H1 (cell line): ENCODE results near the gene CUEDC2. TPM values are rescaled to one million over a fixed set of nuclear protein-coding genes. Genes with fewer than 3 reads are reported as not detected.
A peak's percentile ranks its signal among the peaks of the same experiment; 100 is the strongest.

Experiments used
- CTCF ChIA-PET: fragments of 300-600 bp; sonication (Branson Sonifier 250); formaldehyde crosslinking; loops from one replicate; lab custom pipeline; 2021; ENCODE audit not compliant: partially characterized antibody; lab: Charles Lee
- POLR2A ChIA-PET: fragments of 300-600 bp; sonication (Branson Sonifier 250); formaldehyde crosslinking; loops from one replicate; lab custom pipeline; 2021; ENCODE audit warnings: inconsistent platforms; ENCODE audit not compliant: partially characterized antibody; lab: Charles Lee
- DNase-seq, 2 experiments: peaks; one replicate each; pipeline versions ENCODE4 v3.0.0 to v3.0.0-alpha.2; 2010 to 2022; ENCODE audit warnings: low spot score in 2 of 2, low read depth in 1 of 2, mixed read lengths in 1 of 2
- FAIRE-seq: peaks from 2 replicates; lab custom pipeline; 2011; peaks lifted over from hg19 to GRCh38; lab: Jason Lieb, UNC
- H2AFZ ChIP-seq: 2 replicates; pipeline ENCODE4 v1.8.1; 2012; ENCODE audit warnings: low read length, inconsistent platforms
- H2AK5ac ChIP-seq: 2 replicates; pipeline ENCODE4 v1.6.1; 2013; ENCODE audit warnings: low read depth, low read length
- H2BK120ac ChIP-seq: replicated peaks from 2 replicates; pipeline ENCODE3; 2013; ENCODE audit warnings: low read depth, low read length, inconsistent platforms
- H2BK12ac ChIP-seq: 2 replicates; pipeline ENCODE4 v1.6.1; 2013; ENCODE audit warnings: low read depth, low read length
- H2BK15ac ChIP-seq: 2 replicates; pipeline ENCODE4 v1.6.1; 2013; ENCODE audit warnings: low read length
- H2BK20ac ChIP-seq: 2 replicates; pipeline ENCODE4 v1.6.1; 2013; ENCODE audit warnings: low read length
- H2BK5ac ChIP-seq: 2 replicates; pipeline ENCODE4 v1.6.1; 2013; ENCODE audit warnings: low read depth, low read length
- H3K14ac ChIP-seq: 2 replicates; pipeline ENCODE4 v1.6.1; 2013; ENCODE audit warnings: inconsistent platforms; ENCODE audit not compliant: insufficient read length
- H3K18ac ChIP-seq: 2 replicates; pipeline ENCODE4 v1.6.1; 2013; ENCODE audit warnings: low read length; ENCODE audit errors: extremely low read depth
- H3K23ac ChIP-seq: 2 replicates; pipeline ENCODE4 v1.6.1; 2013; ENCODE audit warnings: inconsistent platforms; ENCODE audit not compliant: insufficient read length
- H3K23me2 ChIP-seq: 2 replicates; pipeline ENCODE4 v1.6.1; 2013; ENCODE audit warnings: low read depth, low read length
- H3K27ac ChIP-seq: 2 replicates; pipeline ENCODE4 v1.6.1; 2011; ENCODE audit warnings: low read depth, low read length, inconsistent platforms
- H3K27me3 ChIP-seq, 4 experiments: replicated peaks in 1 of 4; 1 replicate in 1 of 4; 2 replicates in 3 of 4; pipeline versions ENCODE4 v1.6.1 to v1.8.1; 2011 to 2013; ENCODE audit warnings: low read length in 3 of 4, mild to moderate bottlenecking in 3 of 4, inconsistent platforms in 2 of 4, mixed read lengths in 2 of 4, moderate library complexity in 1 of 4; ENCODE audit not compliant: control insufficient read depth in 3 of 4, insufficient read depth in 3 of 4; ENCODE audit errors: extremely low read depth in 1 of 4
- H3K36me3 ChIP-seq, 4 experiments: 2 replicates each; pipeline versions ENCODE4 v1.6.1 to v1.8.1; 2011 to 2013; ENCODE audit warnings: mild to moderate bottlenecking in 4 of 4, low read length in 3 of 4, moderate library complexity in 2 of 4, control low read depth in 1 of 4, inconsistent platforms in 1 of 4; ENCODE audit not compliant: insufficient read depth in 4 of 4, control insufficient read depth in 2 of 4
- H3K4ac ChIP-seq: replicated peaks from 2 replicates; pipeline ENCODE3; 2013; ENCODE audit warnings: low read length, low read depth, mixed read lengths, inconsistent platforms; ENCODE audit not compliant: insufficient read length
- H3K4me1 ChIP-seq, 4 experiments: replicated peaks in 1 of 4; 1 replicate in 1 of 4; 2 replicates in 3 of 4; pipeline versions ENCODE4 v1.6.1 to v1.8.1; 2011 to 2013; ENCODE audit warnings: low read length in 3 of 4, inconsistent platforms in 2 of 4, mixed read lengths in 1 of 4; ENCODE audit not compliant: insufficient read depth in 4 of 4, control insufficient read depth in 3 of 4
- H3K4me2 ChIP-seq, 2 experiments: 2 replicates each; pipeline versions ENCODE4 v1.6.1 to v1.8.1; 2011 to 2013; ENCODE audit warnings: low read depth in 2 of 2, low read length in 2 of 2, control low read depth in 1 of 2, inconsistent platforms in 1 of 2, mild to moderate bottlenecking in 1 of 2; ENCODE audit not compliant: insufficient read depth in 1 of 2
- H3K4me3 ChIP-seq, 4 experiments: fragments of 200-600, 300-600 bp in 1 of 4; sonication (generic), shearing (Covaris generic), sonication (Bioruptor Twin) in 1 of 4; 2 replicates each; pipeline versions ENCODE4 v1.5.1 to v1.8.1; 2011 to 2016; ENCODE audit warnings: low read length in 4 of 4, low read depth in 3 of 4, control low read depth in 2 of 4, inconsistent platforms in 2 of 4, mild to moderate bottlenecking in 2 of 4, mixed read lengths in 1 of 4, moderate library complexity in 1 of 4; ENCODE audit not compliant: insufficient read depth in 2 of 4; ENCODE audit errors: extremely low read depth in 1 of 4
- H3K56ac ChIP-seq: replicated peaks from 2 replicates; pipeline ENCODE3; 2013; ENCODE audit warnings: low read depth, mild to moderate bottlenecking, mixed read lengths, low read length, inconsistent platforms; ENCODE audit not compliant: insufficient read length
- H3K79me1 ChIP-seq: 2 replicates; pipeline ENCODE4 v1.6.1; 2013; ENCODE audit warnings: low read depth, low read length, control low read depth
- H3K79me2 ChIP-seq, 2 experiments: 2 replicates each; pipeline versions ENCODE4 v1.6.1 to v1.8.1; 2012 to 2013; ENCODE audit warnings: low read length in 2 of 2, mild to moderate bottlenecking in 2 of 2, inconsistent platforms in 1 of 2; ENCODE audit not compliant: insufficient read depth in 2 of 2, control insufficient read depth in 1 of 2
- H3K9ac ChIP-seq, 4 experiments: replicated peaks in 1 of 4; 1 replicate in 1 of 4; 2 replicates in 3 of 4; pipeline versions ENCODE4 v1.6.1 to v1.8.1; 2011 to 2013; ENCODE audit warnings: low read depth in 3 of 4, low read length in 3 of 4, control low read depth in 2 of 4, mild to moderate bottlenecking in 2 of 4, moderate library complexity in 2 of 4, inconsistent platforms in 1 of 4; ENCODE audit errors: extremely low read depth in 1 of 4
- H3K9me3 ChIP-seq, 2 experiments: 2 replicates each; pipeline versions ENCODE4 v1.6.1 to v1.8.1; 2012 to 2013; ENCODE audit warnings: mild to moderate bottlenecking in 2 of 2, moderate library complexity in 2 of 2, control low read depth in 1 of 2, inconsistent platforms in 1 of 2, low read depth in 1 of 2, low read length in 1 of 2, mixed read lengths in 1 of 2; ENCODE audit not compliant: insufficient read depth in 2 of 2
- H4K20me1 ChIP-seq, 2 experiments: replicated peaks in 1 of 2; 2 replicates each; pipeline versions ENCODE3 to v1.8.1; 2011 to 2013; ENCODE audit warnings: inconsistent platforms in 2 of 2, low read length in 2 of 2, mild to moderate bottlenecking in 1 of 2; ENCODE audit not compliant: insufficient read depth in 2 of 2, control insufficient read depth in 1 of 2
- H4K5ac ChIP-seq: 2 replicates; pipeline ENCODE4 v1.6.1; 2013; ENCODE audit warnings: low read length, low read depth, mixed read lengths, inconsistent platforms; ENCODE audit not compliant: insufficient read length
- H4K8ac ChIP-seq: 2 replicates; pipeline ENCODE4 v1.8.0; 2013; ENCODE audit warnings: mild to moderate bottlenecking, moderate library complexity, low read length, inconsistent platforms; ENCODE audit not compliant: insufficient read depth; ENCODE audit errors: extremely low read depth
- H4K91ac ChIP-seq: replicated peaks from 2 replicates; pipeline ENCODE3; 2013; ENCODE audit warnings: low read length, mixed read lengths, inconsistent platforms; ENCODE audit not compliant: insufficient read length
- JUND ChIP-seq: IDR thresholded peaks from 2 replicates; pipeline ENCODE4 v1.6.1; 2011; ENCODE audit warnings: mild to moderate bottlenecking, improper control_type of control experiment, low read length
- POLR2AphosphoS5 ChIP-seq: IDR thresholded peaks from 2 replicates; pipeline ENCODE4 v1.6.1; 2011; ENCODE audit warnings: low read depth, low read length
- WGBS, 2 experiments: shearing (Covaris generic) in 1 of 2; methylation state at CpG; one replicate each; pipeline versions ENCODE4 v1.1.6 to v1.1.7; 2013 to 2015; ENCODE audit warnings: low lambda C conversion rate in 2 of 2, mixed read lengths in 2 of 2, inconsistent platforms in 1 of 2, low coverage in 1 of 2, missing lambda C conversion rate in 1 of 2; ENCODE audit not compliant: insufficient replicate concordance in 2 of 2, insufficient coverage in 1 of 2, insufficient read length in 1 of 2; ENCODE audit errors: extremely low coverage in 1 of 2, missing lambda C conversion rate in 1 of 2; 5-methylcytosine and 5-hydroxymethylcytosine counted together
- polyA plus RNA-seq, 7 experiments: library from polyadenylated mRNA; depleted of rRNA in 3 of 7; stranded (reverse) in 5 of 7; unstranded in 2 of 7; fragments of >200 nt in 5 of 7; fragments of 200-250 nt in 2 of 7; gene quantifications; 1 replicate in 5 of 7; 2 replicates in 1 of 7; 4 replicates in 1 of 7; pipeline versions ENCODE4 v1.2.1 to v1.2.3, GENCODE V29; 2011 to 2013; ENCODE audit warnings: missing spikeins in 2 of 7, mixed read lengths in 2 of 7
- total RNA-seq: library from RNA; stranded (reverse); fragmentation: NEBNext Ultra II Directional; extraction: Animal tissue kit (Norgen Biotek cat#: 25700); gene quantifications from 2 replicates; pipeline ENCODE4 v1.2.1, GENCODE V29; 2021
- TF ChIP-seq, protein P1 (sequence below): IDR thresholded peaks from 2 replicates; pipeline ENCODE4 v1.6.1; 2012; ENCODE audit warnings: inconsistent platforms

CUEDC2 gene
- total and polyA plus RNA-seq, 2 of the 8 experiments (the other 6 are each of a cell fraction or from before 2014, with no cell fraction given), result 41.7 to 55.2 TPM

DNA sequence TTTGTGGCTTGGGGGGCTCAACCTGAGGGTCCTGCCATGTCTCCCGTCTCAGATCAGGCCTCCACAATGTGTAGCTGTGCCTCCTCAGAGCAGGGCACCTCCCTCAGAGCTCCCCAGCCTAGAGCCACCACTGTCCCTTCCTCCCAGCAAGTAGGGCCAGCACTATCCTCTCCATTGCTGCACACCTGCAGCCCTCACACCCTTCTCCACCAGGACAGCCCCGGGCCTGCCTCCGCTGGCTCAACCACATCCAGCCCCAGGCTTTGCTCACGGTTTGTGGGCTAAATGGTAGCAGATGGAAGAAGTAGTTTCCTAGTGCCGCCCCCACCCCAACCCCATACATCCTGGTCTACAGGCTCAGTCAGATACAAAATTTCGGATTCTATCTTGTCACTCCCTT lies 26.7 kb downstream of the CUEDC2 start:
- H3K79me2 ChIP-seq, result no peaks in the 10 kb centered on the region
- H2BK20ac ChIP-seq, result no peak overlapping the region
- 86% methylated on average over 6 of the region's 6 CpGs; no CpG with 5 or more reads in 1 of the 2 experiments for WGBS, 2 experiments
- peaks cover 2 to 13% (median 4%) of the 10 kb centered on the region in 4 experiments; a peak in 3 of 8 replicates for H3K36me3 ChIP-seq
- H3K4me3 ChIP-seq, result no peak overlapping the region
- no peak overlapping the region; the same call in 1 of the 2 replicates for H4K8ac ChIP-seq
- H2BK5ac ChIP-seq, result no peak overlapping the region
- peaks cover 6 to 15% (median 13%) of the 10 kb centered on the region in 4 experiments for H3K4me1 ChIP-seq
- H3K27me3 ChIP-seq, result peaks cover 14 to 33% (median 32%) of the 10 kb centered on the region in 4 experiments
- no peak overlapping the region for H3K27ac ChIP-seq
- no peak overlapping the region for H3K4ac ChIP-seq
- no peaks in the 10 kb centered on the region for H3K9me3 ChIP-seq
- H2AK5ac ChIP-seq, result no peak overlapping the region
- ChIA-PET CTCF (interaction anchor here (0.9 to 16.4 kb wide), 13 partner anchors 8 to 185 kb away, joined by 3 to 357 read pairs (median 23); partner anchors contain the start of genes C10orf95, ELOVL3, FBXL15 and NFKB2), POLR2A (interaction anchor here (1.2 to 5.9 kb wide), 4 partner anchors 11 to 63 kb away, joined by 3 to 33 read pairs (median 4); partner anchors contain the start of gene NFKB2)
- H2BK15ac ChIP-seq, result no peak overlapping the region
- TF ChIP-seq JUND (no peak), POLR2AphosphoS5 (0 out of 2 replicates have a peak, but pooled peaks have one; percentile 10)
- TF ChIP-seq, protein P1, sequence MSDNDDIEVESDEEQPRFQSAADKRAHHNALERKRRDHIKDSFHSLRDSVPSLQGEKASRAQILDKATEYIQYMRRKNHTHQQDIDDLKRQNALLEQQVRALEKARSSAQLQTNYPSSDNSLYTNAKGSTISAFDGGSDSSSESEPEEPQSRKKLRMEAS, result no peak
- no peak overlapping the region for H4K91ac ChIP-seq
- no peak overlapping the region for H3K23ac ChIP-seq
- H2BK12ac ChIP-seq, result no peak overlapping the region
- FAIRE-seq, result no peak
- DNase-seq, result no peak
- no peak overlapping the region for H3K14ac ChIP-seq
- peaks cover 21% of the 10 kb centered on the region for H3K23me2 ChIP-seq
- no peak overlapping the region for H4K5ac ChIP-seq
- H3K9ac ChIP-seq, result no peak overlapping the region
- H3K56ac ChIP-seq, result no peak overlapping the region
- H3K4me2 ChIP-seq, result no peak overlapping the region
- no peak overlapping the region for H2BK120ac ChIP-seq
- H3K79me1 ChIP-seq, result no peaks in the 10 kb centered on the region
- H3K18ac ChIP-seq, result no peak overlapping the region
- peaks cover 0 to 8% of the 10 kb centered on the region in 2 experiments for H4K20me1 ChIP-seq
- H2AFZ ChIP-seq, result no peak overlapping the region
